Stromal cell of bone marrow (primary cell): ENCODE data around the gene CAMK2N1.

Experiments used
- DNase-seq: peaks from one replicate; pipeline ENCODE4 v3.0.0-alpha.2; 2012; ENCODE audit warnings: low read depth

Gene CAMK2N1

GRCh38 chr1:20443703-20444586, 42.1 kb downstream of the CAMK2N1 start:
- DNase-seq = no peak

GRCh38 chr1:20442920-20443625, 42.9 kb downstream of the CAMK2N1 start:
- DNase-seq = no peak

- no peak for DNase-seq
Observed at GRCh38 chr1:20440785-20441200, 45.2 kb downstream of the CAMK2N1 start.

GRCh38 chr1:20439282-20439681, 46.7 kb downstream of the CAMK2N1 start:
- DNase-seq = no peak

- DNase-seq = no peak
Observed at GRCh38 chr1:20437640-20438039, 48.4 kb downstream of the CAMK2N1 start.

GRCh38 chr1:20432891-20433290, 53.1 kb downstream of the CAMK2N1 start:
- no peak for DNase-seq
